ENCODE results near the gene ATP8B3.
"Not testable (repeated sequence)": the region's sequence is repeated elsewhere in the genome, so short reads cannot be mapped to it uniquely, and the experiment has no call there.

The ATP8B3 gene

DNA sequence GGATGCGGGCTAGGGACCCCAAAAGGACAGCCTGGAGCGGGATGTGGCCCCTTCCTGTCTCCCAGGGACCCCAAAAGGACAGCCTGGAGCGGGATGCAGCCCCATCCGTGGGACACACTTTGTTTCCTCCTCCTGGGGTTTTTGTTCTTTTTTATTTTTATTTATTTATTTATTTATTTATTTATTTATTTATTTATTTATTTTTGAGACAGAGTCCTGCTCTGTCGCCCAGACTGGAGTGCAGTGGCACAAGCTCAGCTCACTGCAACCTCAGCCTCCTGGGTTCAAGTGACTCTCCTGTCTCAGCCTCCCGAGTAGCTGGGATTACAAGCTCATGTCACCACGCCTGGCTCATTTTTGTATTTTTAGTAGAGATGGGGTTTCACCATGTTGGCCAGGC is 14.8 kb downstream of the ATP8B3 start:
- DNase-seq (ENCODE audit: low spot score): not testable (repeated sequence)

DNA sequence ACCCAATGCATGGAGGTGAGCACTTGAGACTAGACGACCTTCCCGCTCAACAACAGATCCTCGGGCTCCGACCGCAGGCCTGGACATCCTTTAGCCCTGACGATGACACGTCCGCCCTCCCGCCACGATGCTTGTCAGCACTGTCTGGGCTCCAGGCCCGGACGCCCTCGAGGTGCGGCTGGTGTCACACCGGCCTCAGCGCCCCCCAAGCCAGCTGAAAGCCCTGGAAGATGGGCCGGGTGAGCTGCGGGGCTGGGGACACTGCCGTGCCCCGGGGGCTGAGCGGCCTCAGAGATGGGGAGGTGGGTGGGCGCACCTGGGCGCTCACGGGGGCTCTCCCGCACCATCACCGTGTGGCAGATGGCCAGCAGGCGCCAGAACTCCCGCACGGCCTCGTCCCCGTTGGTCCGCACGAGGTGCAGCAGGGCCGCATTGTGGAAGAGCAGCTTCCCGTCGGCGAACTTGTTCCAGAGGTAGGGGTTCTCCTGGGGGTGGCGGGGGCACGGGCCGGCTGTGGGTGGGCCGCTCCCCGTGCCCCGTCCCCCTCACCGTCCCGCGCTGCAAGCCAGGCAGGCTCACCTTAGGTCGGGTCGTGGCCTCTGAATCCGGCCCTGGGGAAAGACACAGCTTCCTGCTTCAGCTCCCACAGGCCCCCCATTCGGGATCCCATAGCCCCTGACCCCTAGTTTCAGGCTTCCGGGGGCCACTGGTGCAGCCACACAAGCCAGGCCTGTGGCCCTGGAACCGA is 15.5 kb downstream of the ATP8B3 start:
- no peak for DNase-seq (ENCODE audit: low spot score)

DNA sequence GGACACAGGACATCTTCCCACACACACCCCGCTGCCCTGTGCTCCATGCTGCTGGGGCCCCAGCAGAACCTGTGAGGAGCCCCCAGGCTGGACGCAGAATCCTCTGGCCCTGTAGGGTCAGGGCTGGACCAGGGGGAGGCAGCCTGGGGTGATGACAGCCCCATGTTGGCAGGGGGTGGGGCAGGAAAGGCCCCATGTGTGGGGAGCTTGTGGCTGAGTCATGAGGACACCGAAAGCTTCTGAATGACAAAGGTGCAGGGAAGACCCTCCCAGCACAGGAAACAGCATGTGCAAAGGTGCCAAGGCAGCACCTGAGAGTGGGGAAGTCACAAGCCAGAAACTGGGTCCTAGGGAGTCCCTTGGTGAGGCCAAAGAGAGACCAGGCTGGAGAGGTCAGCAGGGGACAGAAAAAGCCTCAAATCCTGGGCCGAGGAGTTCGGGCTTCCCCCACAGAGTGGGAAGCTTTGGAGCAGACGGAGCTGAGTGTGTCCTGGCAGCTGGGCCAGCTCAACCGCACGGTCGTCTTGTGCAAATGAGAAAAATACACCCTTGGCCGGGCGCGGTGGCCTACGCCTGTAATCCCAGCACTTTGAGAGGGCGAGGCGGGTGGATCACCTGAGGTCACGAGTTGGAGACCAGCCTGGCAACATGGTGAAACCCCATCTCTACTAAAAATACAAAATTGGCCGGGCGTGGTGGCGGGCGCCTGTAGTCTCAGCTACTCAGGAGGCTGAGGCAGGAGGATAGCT is 17.5 kb downstream of the ATP8B3 start:
- DNase-seq (ENCODE audit: low spot score): no peak

DNA sequence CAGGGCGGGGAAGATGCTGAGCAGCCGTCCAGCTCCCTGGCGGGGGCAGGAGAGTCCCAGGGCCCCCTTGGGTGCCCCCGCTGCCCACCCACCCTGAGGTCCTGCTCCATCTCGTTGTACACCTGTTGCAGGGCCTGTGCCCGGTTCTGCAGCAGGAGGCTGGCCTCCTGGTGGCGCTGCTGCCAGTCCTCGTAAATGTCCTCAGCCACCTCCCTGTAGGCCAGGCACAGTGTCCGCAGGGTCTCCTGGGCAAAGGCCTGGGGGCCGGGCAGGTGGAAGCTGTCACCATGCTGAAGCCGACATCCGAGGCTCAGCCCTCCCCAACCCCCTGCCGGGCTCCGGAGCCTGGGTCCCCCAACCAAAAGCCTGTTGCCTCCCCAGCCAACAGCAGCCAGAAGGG is 20.2 kb downstream of the ATP8B3 start:
- DNase-seq (ENCODE audit: low spot score): no peak

DNA sequence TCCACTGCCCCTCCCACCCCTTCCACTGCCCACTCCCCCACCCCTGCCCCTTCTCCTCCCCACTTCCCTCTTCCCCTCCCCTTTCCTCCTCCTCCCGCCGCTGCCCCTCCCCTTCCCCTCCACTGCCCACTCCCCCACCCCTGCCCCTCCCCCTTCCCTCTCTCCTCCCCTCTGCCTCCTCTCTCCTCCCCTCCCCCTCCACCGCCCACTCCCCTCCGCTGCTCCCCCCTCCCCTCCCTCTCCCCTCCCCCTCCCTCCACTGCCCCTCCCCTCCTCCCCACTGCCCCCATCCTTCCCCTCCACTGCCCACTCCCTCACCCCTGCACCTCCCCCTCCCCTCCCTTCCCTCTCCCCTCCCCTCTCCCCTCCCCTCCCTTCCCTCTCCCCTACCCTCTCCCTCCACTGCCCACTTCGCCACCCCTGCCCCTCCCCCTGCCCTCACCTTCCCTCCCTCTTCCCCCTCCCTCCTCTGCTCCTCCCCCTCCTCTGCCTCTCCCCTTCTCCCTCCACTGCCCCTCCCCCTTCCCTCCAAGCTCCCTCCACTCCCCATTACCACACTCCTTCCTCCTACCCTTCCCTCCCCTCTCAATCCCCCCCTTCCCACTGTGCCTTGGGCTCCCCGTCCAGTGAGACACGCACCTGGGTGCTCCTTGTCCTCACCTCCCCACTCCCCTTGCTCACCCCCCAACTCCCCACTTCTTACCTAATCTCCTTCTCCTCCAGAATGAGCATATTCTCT is 21.9 kb downstream of the ATP8B3 start:
- no peak for DNase-seq (ENCODE audit: low spot score)

DNA sequence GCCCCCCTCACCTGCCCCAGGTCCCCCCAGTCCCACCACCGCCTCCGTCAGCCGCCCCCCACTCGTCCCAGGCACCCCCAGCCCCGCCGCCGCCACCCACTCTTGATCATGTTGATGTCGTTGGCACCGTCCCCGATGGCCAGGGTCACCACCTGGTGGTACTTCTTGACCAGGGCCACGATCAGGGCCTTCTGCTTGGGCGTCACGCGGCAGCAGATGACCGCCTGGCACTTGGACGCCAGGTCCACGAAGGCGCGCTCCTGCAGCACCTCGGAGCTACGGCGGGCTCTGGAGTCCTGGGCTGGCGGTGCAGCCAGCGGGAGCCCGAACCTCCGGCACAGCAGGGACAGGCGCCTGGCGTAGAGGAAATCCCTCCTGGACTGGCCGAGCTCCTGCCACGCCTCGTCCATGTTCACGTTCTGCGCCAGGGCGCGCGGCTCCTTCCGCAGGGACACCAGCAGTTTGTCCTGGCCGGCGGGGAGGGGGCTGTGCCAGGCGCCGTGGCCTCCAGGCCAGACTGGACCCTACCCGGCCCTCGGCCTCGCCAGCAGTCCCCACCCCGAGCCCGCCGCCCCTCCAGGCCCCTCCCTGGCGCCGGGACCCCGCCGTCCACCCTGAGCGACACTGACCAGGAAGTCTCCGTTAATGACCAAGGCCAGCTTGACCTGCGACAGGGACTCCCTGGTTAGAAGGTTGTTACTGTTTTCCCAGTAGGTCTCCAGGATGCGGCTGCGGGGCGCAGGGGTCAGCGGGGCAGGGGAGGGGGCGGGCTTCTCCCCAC is 22.6 kb downstream of the ATP8B3 start:
- no peak for DNase-seq (ENCODE audit: low spot score)

DNA sequence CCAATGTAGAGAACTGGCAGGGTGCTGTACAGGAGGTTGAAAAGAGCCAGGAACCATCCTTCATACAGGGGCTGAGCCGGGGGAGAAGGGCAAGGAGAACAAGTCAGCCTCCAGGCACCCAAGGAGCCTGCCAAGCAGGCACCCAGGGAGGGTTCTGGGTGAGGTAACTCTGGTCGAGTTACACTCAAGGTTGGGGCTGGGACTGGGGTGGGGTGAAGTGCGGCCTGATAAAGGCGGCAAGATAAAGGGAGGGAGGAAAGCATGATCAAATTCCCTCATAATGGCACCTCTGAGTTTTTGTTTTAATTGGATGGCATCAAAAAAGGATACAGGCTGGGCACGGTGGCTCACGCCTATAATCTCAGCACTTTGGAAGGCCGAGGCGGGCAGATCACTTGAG is 25.0 kb downstream of the ATP8B3 start:
- no peak for DNase-seq (ENCODE audit: low spot score)

DNA sequence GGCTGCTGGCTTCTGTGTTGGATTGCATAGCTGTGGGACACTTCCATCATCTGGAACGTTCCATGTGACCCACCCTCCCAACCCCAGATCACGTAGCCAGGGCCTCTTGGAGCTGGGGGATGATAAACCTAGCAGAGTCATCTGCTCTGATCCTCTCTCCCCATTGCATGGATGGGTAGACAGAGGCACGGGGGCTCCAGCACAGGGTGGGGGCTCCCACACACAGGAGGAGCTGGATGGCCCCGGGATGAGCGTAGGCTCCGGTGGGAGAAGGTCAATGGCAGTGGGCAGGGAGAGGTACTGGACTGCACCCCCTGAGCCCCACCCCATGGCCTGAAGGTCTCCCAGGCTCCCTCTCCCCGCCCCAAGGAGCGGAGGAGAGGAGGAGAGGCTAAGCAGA is 25.4 kb downstream of the ATP8B3 start:
- DNase-seq (ENCODE audit: low spot score): no peak

DNA sequence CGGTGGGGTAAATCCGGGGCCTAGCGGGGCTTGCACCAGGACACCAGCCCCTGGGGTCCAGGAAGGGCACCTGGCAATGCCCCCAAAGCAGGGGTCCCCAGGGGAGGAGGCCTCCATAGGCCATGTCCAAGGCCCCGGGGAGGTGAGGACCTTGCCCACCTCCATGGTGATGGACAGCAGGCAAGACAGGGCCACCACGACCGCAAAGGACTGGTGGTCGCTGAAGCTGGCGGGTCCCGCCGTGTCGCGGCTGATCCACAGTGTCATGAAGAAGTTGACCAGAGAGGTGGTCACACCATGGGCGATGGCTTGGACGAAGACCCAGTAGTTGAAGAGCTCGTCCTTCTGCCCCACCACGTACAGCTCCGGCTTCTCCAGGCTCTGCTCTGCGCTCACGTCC is 26.8 kb downstream of the ATP8B3 start:
- DNase-seq (ENCODE audit: low spot score): no peak

DNA sequence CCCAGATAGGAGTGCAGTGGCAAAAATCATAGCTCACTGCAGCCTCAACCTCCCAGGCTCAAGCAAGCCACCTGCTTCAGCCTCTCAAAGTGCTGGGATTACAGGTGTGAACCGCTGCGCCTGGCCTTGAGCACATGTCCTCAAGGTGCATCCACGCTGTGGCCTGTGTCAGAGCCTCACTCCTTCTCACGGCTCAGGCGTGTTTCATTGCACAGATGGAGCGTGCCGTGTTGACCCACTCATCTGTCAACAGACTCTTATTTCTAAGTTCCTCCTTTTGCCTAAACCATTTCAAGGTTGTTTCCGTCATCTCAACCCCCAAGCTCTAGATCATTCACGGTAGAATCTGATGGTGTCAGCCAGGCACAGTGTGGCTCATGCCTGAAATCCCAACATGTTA is 28.2 kb downstream of the ATP8B3 start:
- DNase-seq (ENCODE audit: low spot score): no peak

DNA sequence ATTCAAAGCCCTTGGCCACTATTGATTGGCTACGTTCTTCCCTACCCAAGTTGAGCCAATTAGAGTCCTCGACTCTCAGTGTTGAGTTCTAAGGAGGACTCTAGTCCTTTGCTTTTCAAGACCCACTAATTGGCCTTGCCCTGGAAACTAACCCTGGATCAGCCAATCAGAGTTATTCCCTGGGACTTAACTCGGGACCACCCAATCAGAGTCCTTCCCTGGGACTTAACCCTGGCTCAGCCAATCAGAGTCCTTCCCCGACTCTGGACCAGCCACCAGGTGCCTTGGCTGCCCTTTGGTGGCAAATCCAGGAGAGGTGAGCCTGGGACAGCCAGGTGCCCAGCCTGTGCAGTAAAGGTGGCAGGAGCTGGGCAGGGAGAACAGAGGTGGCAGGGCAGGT is 28.7 kb downstream of the ATP8B3 start:
- DNase-seq (ENCODE audit: low spot score): no peak

DNA sequence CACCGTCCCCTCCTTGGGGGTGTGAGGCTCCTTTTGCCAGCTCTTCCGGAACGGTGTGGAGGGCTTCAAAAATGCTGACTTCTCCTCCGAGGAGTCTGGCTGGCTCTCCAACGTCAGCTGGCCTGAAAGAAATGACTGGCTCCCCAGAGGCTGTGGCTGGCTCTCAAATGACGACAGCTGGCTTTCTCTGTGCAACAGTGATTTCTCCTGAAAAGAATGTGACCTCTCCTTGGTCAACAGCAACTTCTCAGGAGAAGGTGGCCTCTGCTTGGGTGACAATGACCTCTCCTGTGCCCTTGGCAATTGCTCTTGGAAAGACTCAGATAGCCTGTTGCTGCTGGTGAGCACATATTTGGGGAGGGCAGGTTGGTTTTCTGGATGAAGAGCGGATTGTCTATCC is 29.6 kb downstream of the ATP8B3 start:
- DNase-seq (ENCODE audit: low spot score): no peak

DNA sequence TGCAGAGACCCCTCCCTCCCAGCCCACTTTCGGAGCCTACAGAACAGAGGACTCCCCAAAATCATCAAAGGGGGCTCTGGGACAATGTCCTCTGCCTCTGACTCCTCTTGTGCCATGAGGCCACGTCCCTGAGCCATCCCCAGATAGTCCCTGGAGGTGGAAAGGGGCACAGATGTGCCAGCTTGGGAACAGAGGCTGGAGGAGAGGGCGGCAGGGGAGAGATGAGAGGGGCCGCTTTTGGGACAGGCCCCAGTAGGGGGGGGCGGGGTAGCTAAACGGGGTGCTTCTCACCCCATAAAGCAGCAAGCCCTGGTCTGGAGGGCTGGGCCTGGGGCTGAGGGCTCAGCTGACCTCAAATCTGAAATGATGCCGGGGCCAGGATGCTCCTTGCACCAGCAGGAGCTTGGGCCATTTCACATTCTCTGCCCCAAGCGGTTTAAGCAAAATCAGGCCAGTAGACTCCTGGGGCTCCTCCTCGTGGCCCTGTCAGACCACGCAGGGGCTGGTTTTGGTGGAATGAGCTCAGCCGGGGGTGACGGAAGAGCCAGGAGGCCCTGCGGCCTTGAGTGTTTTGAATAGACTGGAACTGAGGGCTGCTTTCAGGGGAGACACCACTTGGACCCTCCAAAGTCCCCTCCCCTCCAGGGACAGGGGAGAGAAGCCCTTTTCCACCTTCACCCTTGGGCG is 31.7 kb downstream of the ATP8B3 start:
- DNase-seq (ENCODE audit: low spot score): no peak

DNA sequence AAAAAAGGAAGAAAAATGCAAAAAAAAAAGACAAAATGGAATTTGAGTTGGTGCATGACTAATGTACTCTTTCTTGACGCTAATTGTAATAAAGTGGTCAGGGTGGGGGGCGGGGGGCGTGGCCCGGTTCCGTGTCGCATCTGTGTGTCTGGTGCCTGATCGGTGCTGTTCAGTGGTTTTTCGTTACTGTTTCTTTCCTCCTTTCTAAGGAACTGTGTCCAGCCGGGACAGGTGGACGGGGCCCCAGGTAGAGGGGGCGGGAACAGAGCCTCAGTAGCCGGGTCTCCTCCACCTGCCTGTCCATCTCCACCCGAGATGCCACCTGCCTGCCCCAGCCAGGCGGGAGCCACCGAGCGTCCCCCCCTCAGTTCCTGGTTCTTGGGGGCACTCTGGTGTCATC is 32.5 kb downstream of the ATP8B3 start:
- no peak for DNase-seq (ENCODE audit: low spot score)

DNA sequence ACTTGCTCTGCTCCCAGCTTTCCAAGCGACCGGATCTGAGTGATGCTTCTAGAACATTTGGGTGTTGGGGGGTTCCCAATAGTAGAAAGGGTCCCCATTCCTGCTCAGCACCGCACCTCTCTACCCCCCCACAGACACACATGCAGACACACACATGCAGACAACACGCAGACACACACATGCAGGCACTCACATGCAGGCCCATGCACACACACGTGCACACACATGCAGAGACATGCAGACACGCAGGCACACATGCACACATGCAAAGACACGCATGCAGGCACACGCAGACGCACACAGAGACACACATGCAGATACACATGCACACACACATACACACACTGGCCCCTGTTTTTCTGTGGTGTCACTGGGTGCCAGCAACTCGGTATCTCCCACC is 34.9 kb downstream of the ATP8B3 start:
- no peak for DNase-seq (ENCODE audit: low spot score)

DNA sequence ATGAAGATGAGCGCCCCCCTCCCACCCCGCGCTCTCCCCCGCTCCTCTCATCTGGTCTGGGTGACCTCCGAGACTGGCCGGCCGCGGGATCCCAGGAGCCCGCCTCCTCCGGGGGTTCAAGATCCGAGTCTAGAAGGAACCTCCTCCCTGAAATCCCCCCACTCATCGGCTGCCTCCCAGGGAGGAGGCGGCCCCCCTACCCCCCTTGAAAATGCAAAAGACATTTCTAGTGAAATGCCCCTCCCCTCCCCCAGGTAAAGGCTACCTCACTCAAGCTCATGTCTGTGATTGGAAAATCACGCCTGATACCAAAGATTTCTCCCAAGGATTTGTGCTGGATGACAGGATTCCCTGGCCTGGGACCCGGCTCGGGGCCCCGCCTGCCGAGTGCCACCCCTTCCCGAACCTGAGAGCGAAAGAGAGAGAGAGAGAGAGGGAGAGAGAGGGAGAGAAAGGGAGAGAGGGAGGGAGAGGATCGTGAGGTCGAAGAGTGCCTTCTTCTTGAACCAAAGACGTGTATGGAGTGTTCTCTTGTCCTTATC is 35.4 kb downstream of the ATP8B3 start:
- DNase-seq (ENCODE audit: low spot score): no peak

DNA sequence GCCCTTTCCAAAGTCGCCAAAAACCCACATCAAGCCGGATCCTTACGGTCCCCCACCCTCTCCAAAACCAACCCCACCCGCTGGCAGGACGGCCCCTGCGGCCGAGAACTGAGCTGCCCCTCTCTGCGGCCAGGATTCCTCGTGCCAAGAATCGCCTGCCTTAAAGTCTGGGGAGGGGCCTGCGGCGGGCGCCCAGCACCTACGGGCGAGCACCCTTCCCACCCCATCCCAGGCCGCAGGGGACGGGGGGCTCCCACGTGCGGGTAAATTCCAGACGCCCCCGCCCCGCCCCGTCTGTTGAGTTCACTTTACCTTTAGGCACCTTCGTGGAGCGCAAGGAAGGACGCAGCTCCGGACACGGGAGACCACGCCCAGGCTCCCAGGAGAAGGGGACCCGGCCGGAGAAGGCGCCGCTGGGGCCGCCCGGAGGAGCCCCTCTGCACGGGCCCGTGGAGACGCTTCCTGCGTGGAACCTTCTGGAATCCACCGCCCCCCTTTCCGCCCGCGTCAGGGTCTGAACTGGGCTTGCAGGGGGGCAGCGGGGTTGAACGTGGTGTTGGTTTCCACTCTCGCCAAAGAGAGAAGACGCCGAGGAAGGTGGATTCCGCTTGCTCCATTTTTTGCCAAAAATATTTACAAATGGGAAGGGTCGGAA is 36.0 kb downstream of the ATP8B3 start:
- DNase-seq (ENCODE audit: low spot score): no peak

DNA sequence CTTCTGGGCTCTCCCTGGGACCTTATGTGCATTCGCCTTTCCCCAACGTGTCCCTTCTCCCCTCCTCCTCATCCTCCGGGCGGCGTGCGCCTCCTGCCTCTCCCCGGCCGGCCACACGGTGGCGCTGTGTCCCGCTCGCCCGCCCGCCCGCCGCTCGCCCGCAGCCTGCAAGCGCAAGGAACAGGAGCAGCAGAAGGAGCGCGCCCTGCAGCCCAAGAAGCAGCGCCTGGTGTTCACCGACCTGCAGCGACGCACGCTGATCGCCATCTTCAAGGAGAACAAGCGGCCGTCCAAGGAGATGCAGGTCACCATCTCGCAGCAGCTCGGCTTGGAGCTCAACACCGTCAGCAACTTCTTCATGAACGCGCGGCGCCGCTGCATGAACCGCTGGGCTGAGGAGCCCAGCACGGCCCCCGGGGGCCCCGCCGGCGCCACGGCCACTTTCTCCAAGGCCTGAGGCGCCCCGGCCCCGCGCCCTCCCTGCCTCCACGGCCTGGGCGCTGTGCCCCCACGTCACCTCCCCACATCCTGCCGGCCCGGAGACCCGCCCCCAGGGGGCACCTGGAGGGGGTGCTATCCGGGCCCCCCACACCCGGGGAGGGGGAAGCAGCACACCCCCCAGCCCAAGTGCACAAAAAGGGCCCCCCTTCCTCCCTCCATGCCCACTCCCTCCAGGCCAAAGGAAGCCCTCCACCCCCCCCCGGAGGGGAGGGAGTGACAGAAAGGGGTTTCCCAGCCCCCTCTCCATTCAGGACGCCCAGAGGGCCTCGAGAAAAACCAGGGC is 36.9 kb downstream of the ATP8B3 start:
- peak; percentile 51 for DNase-seq (ENCODE audit: low spot score)

DNA sequence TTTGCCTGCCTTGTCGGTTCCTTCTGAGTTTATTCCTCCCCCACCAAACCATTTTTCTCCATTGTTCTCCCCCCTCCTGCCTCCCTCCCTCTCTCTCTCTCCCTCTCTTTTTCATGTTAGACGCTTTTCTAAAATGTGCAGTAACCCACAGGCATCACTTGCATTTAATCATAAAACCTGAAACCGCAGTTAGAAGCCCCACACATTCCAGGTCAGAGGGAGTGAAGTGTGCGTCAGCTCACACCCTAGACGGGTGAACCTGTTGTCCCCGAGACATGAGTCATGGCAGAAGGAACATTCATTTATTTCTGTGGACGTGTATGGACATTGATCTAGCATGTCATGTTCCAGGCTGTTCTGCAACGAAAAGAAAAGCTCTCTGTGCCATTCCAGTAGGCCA is 38.9 kb downstream of the ATP8B3 start:
- no peak for DNase-seq (ENCODE audit: low spot score)
